HG02759 (cell line): Measurements from ENCODE around the gene OR52A1.
A peak's percentile ranks its signal among the peaks of the same experiment; 100 is the strongest.

Experiments
- ATAC-seq: cut with Tn5 transposase; IDR thresholded peaks from one replicate; pipeline ENCODE4 v1.9.1; 2021; ENCODE audit warnings: mild to moderate bottlenecking, moderate library complexity; ENCODE audit not compliant: unreplicated experiment

Gene OR52A1

DNA sequence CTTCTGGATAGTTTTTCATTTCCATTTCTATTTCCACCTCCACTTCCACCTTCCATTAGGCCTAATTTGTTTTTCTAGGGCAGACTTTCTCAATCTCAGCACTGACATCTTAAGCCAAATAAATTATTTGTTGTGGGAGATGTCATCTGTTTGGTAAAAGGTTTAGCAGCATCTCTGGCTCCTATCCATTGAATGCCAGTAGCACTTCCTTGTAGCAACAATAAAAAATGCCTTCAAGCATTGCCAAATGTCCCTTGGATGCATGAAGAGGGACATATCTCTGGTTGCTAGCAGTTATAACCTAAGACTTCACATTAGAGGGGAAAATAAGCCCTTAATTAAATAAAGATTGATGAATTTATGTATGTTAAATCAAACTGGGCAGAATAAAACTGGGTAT, 18.3 kb downstream of the OR52A1 start:
- ATAC-seq = no peak

DNA sequence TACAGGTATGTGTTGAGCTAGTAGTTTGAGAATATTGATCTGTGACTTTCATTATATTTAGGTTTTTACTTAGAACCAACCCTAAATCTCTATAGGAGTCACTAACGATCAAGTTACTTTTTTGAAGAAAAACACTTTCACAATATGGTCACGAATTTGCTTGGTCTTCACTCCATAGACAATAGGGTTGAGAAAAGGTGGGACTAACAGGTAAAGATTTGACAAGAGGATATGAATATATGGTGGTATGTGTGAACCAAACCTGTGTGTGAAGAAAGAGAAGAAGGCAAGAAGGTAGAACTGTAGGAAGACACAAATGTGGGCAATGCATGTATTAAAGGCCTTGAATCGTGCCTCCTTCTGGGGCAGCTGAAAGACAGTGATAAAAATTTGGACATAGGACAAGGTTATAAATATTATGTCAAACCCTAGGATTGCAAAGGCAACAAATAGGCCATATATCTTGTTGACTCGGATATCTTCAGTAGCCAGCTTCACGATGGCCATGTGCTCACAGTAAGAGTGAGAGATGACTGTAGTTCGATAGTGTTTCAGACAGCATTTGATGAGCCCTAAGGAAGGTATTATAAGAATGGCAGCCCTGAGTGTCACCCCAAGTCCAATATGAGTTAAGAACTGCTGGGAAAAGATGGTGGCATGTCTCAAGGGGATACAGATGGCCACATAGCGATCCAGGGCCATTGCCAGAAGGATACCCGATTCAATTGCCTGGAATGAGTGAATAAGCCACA, 22.8 kb downstream of the OR52A1 start:
- ATAC-seq = no peak

GRCh38 chr11:5129457-5129877, 25.1 kb downstream of the OR52A1 start:
- no peak for ATAC-seq

GRCh38 chr11:5124891-5125620, 29.5 kb downstream of the OR52A1 start:
- no peak for ATAC-seq

DNA sequence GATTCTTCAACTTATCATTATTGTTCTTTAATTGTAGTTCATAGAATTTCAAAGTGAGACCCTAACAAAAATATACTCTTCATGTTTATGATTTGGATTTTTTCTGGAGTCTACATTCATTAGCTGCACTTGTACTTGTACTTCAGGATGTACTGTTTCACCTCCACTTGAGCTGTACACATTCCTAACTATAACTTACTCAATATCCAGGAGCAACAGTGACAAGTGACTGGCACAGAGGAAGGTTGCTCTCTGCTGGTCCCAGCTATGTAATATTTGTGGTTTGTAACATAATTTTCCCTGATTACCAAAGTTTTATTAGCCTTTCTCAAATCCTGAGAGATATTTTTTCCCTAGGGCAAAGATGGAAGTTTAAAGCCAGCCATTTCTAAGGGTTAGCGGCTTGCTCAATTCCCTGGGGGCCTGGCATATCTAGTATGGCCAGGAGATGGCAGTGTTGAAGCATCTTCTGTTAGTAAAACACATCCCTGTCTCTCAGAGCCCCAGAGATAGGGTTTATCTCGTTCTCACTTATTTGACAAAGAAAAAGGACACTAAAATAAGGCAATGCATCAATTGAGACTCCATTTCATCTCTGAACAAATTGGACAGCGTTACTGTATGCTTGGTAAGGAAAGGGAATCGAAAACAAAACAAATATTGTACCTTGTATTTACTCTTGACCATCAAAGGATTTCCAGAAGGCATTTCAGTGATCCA, 30.6 kb downstream of the OR52A1 start:
- ATAC-seq = peak; percentile 92

DNA sequence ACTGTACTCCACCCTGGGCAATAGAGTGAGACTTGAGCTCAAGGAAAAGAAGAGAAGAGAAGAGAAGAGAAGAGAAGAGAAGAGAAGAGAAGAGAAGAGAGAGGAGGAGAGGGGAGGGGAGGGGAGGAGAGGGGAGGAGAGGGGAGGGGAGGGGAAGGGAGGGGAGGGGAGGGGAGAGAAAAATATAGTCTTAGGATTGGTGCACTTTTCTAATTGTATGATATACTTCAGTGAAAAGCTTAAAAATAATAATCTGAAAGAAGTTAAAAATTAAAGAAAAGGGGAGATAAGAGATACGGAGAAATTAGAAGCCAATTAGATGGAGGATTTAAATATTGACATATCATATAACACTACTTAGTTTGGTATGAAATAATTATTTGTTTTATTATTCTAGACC, 35.7 kb downstream of the OR52A1 start:
- ATAC-seq = no peak

GRCh38 chr11:5117588-5117987, 37.0 kb downstream of the OR52A1 start:
- ATAC-seq = no peak

DNA sequence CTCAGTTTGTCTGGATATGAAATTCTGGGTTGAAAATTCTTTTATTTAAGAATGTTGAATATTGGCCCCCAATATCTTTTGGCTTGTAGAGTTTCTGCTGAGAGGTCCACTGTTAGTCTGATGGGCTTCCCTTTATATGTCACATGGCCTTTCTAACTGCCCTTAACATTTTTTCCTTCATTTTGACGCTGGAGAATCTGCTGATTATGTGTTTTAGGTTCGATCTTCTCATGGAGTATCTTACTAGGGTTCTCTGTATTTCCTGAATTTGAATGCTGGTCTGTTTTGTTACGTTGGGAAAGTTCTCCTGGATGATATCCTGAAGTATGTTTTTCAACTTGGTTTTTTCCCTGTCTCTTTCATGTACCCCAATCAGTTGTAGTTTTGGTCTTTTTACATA, 39.2 kb downstream of the OR52A1 start:
- no peak for ATAC-seq

DNA sequence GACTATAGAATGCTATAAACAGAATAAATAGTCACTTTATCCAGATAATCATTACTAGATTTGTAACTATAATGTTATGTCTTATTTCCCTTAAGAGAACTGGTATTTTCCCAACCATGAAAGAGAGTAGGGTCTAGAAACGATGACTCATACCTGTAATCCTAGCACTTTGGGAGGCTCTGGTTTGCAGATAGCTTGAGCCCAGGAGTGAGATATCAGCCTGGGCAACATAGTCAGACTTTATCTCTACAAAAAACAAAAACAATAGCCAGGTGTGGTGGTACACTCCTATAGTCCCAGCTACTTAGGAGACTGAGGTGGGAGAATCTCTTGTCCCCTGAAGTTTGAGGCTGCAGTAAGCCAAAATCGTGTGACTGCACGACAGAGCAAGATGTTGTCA, 47.3 kb downstream of the OR52A1 start:
- ATAC-seq = no peak

DNA sequence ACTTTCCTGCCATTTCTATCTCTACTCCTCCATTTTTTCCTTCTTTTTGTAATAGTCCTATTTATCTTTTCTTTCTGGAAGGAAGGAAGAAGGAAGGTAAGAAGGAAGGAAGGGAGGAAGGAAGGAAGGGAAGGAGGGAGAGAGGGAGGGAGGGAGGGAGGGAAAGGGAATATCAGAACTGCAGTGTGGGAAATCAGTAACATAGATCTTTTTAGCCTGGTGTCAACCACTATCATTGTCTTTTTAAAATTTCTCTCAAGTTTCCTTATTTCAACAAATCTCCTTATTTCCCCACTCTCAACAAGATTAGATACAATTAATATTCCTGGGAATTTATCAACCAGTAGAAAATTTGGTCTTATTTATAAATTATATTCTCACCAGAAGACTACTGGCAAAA, 51.5 kb downstream of the OR52A1 start:
- ATAC-seq = no peak

DNA sequence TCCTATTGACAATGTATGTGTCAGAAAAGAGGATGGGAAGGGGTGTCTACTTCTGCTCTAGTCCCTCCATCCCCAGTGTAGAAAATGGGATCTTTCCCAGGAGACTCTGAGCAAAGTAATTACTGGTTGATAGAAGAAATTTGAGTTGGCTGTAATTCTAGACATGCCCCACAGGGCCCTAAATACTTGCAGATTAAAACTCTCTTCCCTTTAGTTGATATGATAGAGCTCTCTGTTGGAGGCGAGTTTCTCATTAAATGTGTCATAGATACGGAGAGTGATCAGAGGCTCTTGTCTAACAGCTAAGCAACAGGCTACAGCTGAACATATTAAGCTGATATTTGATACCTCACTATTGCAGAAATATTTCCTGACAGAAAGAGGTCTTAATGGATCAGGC, 52.3 kb downstream of the OR52A1 start:
- no peak for ATAC-seq

- ATAC-seq = no peak
Observed at GRCh38 chr11:5096011-5096410, 58.5 kb downstream of the OR52A1 start.
